Breast epithelium (tissue), 4 donors: Measurements from ENCODE around the gene ITIH3. TPM values are rescaled to one million over a fixed set of nuclear protein-coding genes. Genes with fewer than 3 reads are reported as not detected.

Source experiments
- DNase-seq, 2 donors: peaks; one replicate each; pipeline ENCODE4 v3.0.0-alpha.2; 2019; ENCODE audit warnings: low spot score in 2 of 2
- H3K27ac ChIP-seq, 2 donors: fragments of 200-600 bp; sonication (generic) in 1 of 2; one replicate each; pipeline ENCODE4 v1.5.1; 2016 to 2019; ENCODE audit warnings: mild to moderate bottlenecking in 1 of 2
- H3K27me3 ChIP-seq, 2 donors: fragments of 200-600 bp; sonication (generic) in 1 of 2; one replicate each; pipeline versions ENCODE4 v1.5.1 to v1.6.0; 2017 to 2019; ENCODE audit warnings: control low read depth in 1 of 2, mild to moderate bottlenecking in 1 of 2
- H3K36me3 ChIP-seq: fragments of 200-600 bp; one replicate; pipeline ENCODE4 v1.5.1; 2019
- H3K4me1 ChIP-seq, 2 donors: fragments of 200-600 bp; sonication (generic); one replicate each; pipeline ENCODE4 v1.5.1; 2016 to 2019; ENCODE audit warnings: control low read depth in 1 of 2
- H3K4me3 ChIP-seq, 3 donors: fragments of 200-600 bp; sonication (generic); 1 replicate in 2 of 3; 2 replicates in 1 of 3; pipeline ENCODE4 v1.5.1; 2016 to 2019; ENCODE audit warnings: mild to moderate bottlenecking in 3 of 3, moderate library complexity in 2 of 3
- H3K9me3 ChIP-seq, 2 donors: fragments of 200-600 bp; sonication (generic) in 1 of 2; one replicate each; pipeline ENCODE4 v1.5.1; 2016 to 2019; ENCODE audit warnings: control low read depth in 1 of 2
- CTCF ChIP-seq, 3 donors: fragments of 450-650 bp; IDR thresholded peaks; one replicate each; pipeline ENCODE4 v1.5.1; 2016 to 2017; ENCODE audit warnings: antibody characterized with exemption in 3 of 3, mild to moderate bottlenecking in 3 of 3, moderate library complexity in 3 of 3
- POLR2A ChIP-seq: fragments of 450-650 bp; IDR thresholded peaks from one replicate; pipeline ENCODE4 v1.6.1; 2016; ENCODE audit warnings: antibody characterized with exemption, mild to moderate bottlenecking, moderate library complexity
- POLR2AphosphoS5 ChIP-seq, 3 donors: sonication (generic); formaldehyde crosslinking; IDR thresholded peaks; one replicate each; pipeline ENCODE4 v1.6.1; 2017; ENCODE audit warnings: antibody characterized with exemption in 3 of 3
- intact Hi-C: fragments of 100-400 bp; cut with DNase I; formaldehyde crosslinking; loops from one replicate; pipeline ENCODE4 v1.15.1; 2023; ENCODE audit warnings: low total_unique reads
- total RNA-seq, 3 donors: library from RNA; depleted of rRNA; stranded (reverse); fragments of >200 nt; gene quantifications; one replicate each; pipeline ENCODE4 v1.1.0, GENCODE V29; 2016

The ITIH3 gene
- total RNA-seq, 3 donors from 2014 or later = 0.64 to 6.6 (median 0.88) TPM

- peak overlapping the region in 1 of 2 donors; percentile 52 for H3K27ac ChIP-seq
- DNase-seq = no peak
- H3K36me3 ChIP-seq = no peaks in the 10 kb centered on the region
- H3K4me3 ChIP-seq = no peak overlapping the region
- intact Hi-C loops = loop anchor here (2.0 kb wide), 1 partner anchor 28 kb away; no protein-coding TSS in a partner anchor
- H3K9me3 ChIP-seq = no peaks in the 10 kb centered on the region
- H3K4me1 ChIP-seq = no peaks in the 10 kb centered on the region
- no peaks in the 10 kb centered on the region for H3K27me3 ChIP-seq
- TF ChIP-seq CTCF (IDR thresholded peaks at IDR 0.05) (no peak), POLR2AphosphoS5 (IDR thresholded peaks at IDR 0.05) (no peak), POLR2A (no peak)
Measured at GRCh38 chr3:52792961-52793695, 1.5 kb upstream of the ITIH3 start.

- no peak for DNase-seq
- Histone ChIP-seq H3K36me3 (no peaks in the 10 kb centered on the region), H3K27me3 (no peaks in the 10 kb centered on the region), H3K4me3 (no peak overlapping the region), H3K9me3 (no peaks in the 10 kb centered on the region), H3K27ac (peak overlapping the region in 1 of 2 donors; percentile 52), H3K4me1 (no peaks in the 10 kb centered on the region)
- TF ChIP-seq POLR2A (no peak), POLR2AphosphoS5 (IDR thresholded peaks at IDR 0.05) (no peak), CTCF (IDR thresholded peaks at IDR 0.05) (no peak)
- intact Hi-C loops = loop anchor here (2.0 kb wide), 1 partner anchor 27 kb away; no protein-coding TSS in a partner anchor
Measured at GRCh38 chr3:52793702-52794611, 639 bp upstream of the ITIH3 start.

- H3K27me3 ChIP-seq = no peaks in the 10 kb centered on the region
- TF ChIP-seq CTCF (IDR thresholded peaks at IDR 0.05) (no peak), POLR2A (no peak), POLR2AphosphoS5 (IDR thresholded peaks at IDR 0.05) (no peak)
- H3K4me1 ChIP-seq = no peaks in the 10 kb centered on the region
- no peak for DNase-seq
- intact Hi-C loops = no loop called here
- no peaks in the 10 kb centered on the region for H3K9me3 ChIP-seq
- H3K27ac ChIP-seq = peak overlapping the region in 1 of 2 donors; percentile 52
- H3K4me3 ChIP-seq = no peak overlapping the region
- H3K36me3 ChIP-seq = no peaks in the 10 kb centered on the region
Measured at GRCh38 chr3:52795298-52795900, 803 bp downstream of the ITIH3 start.

- TF ChIP-seq POLR2A = no peak
- no peak for TF ChIP-seq CTCF (IDR thresholded peaks at IDR 0.05)
- TF ChIP-seq POLR2AphosphoS5 (IDR thresholded peaks at IDR 0.05) = no peak
- Histone ChIP-seq H3K9me3 (no peaks in the 10 kb centered on the region), H3K4me1 (no peaks in the 10 kb centered on the region), H3K36me3 (no peaks in the 10 kb centered on the region), H3K27ac (no peak overlapping the region), H3K27me3 (no peaks in the 10 kb centered on the region), H3K4me3 (no peak overlapping the region)
- intact Hi-C loops = no loop called here
- no peak for DNase-seq
Measured at GRCh38 chr3:52796411-52796810, 1.8 kb downstream of the ITIH3 start.
